GM19467 (cell line): ENCODE data around the gene SLC35G6.
"Not testable (repeated sequence)": the region's sequence is repeated elsewhere in the genome, so short reads cannot be mapped to it uniquely, and the experiment has no call there.

Experiments
- ATAC-seq: cut with Tn5 transposase; IDR thresholded peaks from one replicate; pipeline ENCODE4 v1.9.1; 2021; ENCODE audit warnings: mild to moderate bottlenecking, moderate library complexity; ENCODE audit not compliant: unreplicated experiment

Gene SLC35G6

GRCh38 chr17:7477392-7478275 lies 3.6 kb upstream of the SLC35G6 start:
- ATAC-seq, result no peak

GRCh38 chr17:7478276-7479212 lies 2.7 kb upstream of the SLC35G6 start:
- no peak for ATAC-seq

- ATAC-seq, result no peak
Observed at GRCh38 chr17:7479213-7480088, 1.8 kb upstream of the SLC35G6 start, which contains the start of gene ZBTB4. ZBTB4 (minus strand) TSS chr17:7479631; CDS start chr17:7466801, 12,830 bp downstream.

DNA sequence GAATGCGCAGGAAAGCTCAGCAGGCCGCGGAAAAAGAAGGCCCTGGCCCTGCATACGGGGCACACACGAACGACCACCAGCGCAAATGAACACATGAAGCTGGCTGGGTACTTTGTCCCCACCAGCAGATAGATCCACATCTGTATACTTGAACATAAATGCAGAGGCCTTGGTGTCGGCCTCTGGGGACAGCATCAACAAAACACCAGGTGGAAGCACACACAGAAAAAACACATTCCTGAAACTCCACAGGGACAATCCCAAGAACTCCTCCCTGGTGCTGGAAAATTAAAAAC lies 1.2 kb upstream of the SLC35G6 start:
- no peak for ATAC-seq

DNA sequence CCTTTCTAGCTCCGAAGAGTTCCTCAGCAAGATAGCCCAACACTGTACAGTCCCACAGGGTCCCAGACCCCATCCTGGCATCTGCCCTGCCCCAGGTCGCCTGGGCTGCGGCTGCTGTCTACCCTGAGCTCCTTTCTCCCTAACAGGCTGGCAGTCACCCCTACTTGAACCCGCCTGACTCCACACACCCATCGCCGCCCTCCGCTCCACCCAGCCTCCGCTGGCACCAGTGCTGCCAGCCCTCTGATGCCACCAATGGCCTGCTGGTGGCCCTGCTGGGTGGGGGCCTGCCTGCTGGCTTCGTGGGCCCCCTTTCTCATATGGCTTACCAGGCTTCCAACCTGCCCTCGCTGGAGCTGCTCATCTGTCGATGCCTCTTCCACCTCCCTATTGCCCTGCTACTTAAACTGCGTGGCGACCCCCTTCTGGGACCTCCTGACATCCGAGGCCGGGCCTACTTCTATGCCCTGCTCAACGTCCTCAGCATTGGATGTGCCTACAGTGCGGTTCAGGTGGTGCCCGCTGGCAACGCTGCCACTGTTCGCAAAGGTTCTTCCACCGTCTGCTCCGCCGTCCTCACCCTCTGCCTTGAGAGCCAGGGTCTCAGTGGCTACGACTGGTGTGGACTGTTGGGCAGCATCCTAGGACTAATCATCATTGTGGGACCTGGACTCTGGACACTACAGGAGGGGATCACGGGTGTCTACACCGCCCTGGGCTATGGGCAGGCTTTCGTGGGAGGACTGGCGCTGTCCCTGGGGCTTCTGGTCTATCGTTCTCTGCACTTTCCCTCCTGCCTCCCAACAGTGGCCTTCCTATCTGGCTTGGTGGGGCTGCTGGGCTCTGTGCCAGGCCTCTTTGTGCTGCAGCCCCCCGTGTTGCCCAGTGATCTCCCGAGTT lies 846 bp downstream of the SLC35G6 start:
- not testable (repeated sequence) for ATAC-seq

DNA sequence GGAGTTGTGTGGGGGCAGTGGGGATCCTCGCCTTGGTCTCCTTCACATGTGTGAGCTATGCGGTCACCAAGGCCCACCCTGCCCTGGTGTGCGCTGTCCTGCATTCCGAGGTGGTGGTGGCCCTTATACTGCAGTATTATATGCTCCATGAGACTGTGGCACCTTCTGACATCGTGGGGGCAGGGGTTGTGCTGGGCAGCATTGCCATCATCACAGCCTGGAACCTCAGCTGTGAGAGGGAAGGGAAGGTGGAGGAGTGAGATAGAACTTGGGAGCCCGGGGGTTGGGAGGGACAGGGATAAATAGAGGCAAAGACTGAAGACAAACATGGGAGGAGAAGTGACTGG lies 1.5 kb downstream of the SLC35G6 start:
- ATAC-seq, result not testable (repeated sequence)

- peak; percentile 16 for ATAC-seq
Observed at GRCh38 chr17:7483255-7484066, 2.2 kb downstream of the SLC35G6 start.

DNA sequence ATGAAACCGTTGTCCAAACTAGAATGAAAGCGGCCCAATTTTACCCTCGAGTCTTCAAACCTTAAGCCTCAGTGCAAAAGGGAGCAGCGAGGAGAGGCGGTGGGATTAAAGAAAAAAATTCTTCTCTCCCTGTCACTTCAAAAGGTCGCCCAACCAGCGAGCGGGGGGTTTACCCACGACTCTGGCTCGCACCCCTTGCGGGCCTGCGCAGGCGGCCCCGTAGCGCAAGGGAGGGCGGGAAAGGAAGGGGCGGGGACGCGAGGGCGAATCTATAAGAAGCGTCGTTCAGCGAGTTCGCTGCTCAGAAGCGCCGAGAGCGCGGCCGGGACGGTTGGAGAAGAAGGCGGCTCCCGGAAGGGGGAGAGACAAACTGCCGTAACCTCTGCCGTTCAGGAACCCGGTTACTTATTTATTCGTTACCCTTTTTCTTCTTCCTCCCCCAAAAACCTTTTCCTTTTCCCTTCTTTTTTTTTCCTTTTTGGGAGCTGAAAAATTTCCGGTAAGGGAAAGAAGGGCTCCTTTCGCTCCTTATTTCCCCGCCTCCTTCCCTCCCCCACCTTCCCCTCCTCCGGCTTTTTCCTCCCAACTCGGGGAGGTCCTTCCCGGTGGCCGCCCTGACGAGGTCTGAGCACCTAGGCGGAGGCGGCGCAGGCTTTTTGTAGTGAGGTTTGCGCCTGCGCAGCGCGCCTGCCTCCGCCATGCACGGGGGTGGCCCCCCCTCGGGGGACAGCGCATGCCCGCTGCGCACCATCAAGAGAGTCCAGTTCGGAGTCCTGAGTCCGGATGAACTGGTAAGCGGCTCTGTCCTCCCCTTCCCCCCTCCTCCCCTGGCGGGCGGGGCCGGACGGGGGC lies 3.0 kb downstream of the SLC35G6 start, which contains the start of gene POLR2A:
POLR2A (plus strand) TSS at position 300 of the 852 bp plus-strand sequence.
- peak; percentile 55 for ATAC-seq

DNA sequence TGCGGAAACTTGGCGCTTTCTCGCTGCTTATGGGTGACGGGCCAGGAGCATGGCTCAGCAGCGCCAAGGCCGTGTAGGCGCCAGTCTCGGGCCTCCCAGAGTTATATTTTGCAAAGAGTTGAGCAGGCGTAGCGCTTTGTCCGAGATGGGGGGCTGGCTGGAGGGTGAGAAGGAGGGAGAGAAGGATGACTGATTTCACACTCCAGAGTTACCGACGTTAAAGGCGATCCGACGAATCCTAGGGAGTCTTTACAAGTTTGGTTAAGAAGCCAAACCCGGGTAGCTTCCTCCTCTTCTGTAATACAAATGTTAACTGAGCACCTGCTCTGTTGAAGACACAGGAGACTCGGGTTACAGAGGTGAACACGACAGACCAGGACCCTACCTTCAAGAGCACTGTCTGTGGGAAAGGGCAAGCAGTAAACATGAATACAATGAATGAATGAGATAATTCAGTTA lies 3.7 kb downstream of the SLC35G6 start:
- peak; percentile 0 for ATAC-seq

DNA sequence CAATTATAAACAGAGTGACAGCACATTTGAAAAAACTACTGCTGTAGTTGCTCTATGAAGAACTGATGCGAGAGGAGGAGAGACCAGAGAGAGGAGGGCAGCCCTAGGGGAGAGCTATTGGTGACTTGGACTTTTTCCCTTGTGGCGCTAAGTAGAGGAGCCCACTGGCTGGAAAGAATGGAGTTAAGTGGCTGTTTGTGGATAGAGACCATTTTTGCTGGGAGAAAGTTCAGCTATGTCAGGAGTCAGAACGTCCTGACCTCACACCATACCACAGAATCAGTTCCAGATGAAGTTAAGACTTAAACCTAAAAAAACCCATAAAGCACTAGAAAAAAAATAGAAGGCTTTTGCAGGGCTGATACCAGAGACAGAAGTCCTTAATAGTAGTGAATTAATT lies 4.9 kb downstream of the SLC35G6 start:
- ATAC-seq, result no peak

DNA sequence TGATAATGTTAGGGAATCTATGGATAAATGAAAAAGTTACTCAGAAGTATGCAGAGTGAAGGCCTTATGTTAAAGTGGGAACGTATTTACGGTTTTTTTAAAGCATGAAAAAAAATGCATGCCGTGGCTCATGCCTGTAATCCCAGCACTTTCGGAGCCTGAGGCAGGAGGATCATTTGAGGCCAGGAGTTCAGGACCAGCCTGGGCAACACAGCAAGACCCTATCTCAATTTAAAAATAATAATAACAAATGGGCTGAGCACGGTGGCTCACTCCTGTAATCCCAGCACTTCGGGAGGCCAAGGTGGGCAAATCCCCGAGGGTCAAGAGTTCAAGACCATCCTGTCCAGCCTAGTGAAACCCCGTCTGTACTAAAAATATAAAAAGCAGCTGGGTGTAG lies 8.9 kb downstream of the SLC35G6 start:
- ATAC-seq, result no peak

- no peak for ATAC-seq
Observed at GRCh38 chr17:7491583-7491982, 10.3 kb downstream of the SLC35G6 start.

GRCh38 chr17:7493941-7494340 lies 12.7 kb downstream of the SLC35G6 start:
- no peak for ATAC-seq

GRCh38 chr17:7495906-7496434 lies 14.7 kb downstream of the SLC35G6 start:
- ATAC-seq, result no peak

- no peak for ATAC-seq
Observed at GRCh38 chr17:7496470-7497183, 15.4 kb downstream of the SLC35G6 start.

- no peak for ATAC-seq
Observed at GRCh38 chr17:7497228-7497627, 16.0 kb downstream of the SLC35G6 start.

DNA sequence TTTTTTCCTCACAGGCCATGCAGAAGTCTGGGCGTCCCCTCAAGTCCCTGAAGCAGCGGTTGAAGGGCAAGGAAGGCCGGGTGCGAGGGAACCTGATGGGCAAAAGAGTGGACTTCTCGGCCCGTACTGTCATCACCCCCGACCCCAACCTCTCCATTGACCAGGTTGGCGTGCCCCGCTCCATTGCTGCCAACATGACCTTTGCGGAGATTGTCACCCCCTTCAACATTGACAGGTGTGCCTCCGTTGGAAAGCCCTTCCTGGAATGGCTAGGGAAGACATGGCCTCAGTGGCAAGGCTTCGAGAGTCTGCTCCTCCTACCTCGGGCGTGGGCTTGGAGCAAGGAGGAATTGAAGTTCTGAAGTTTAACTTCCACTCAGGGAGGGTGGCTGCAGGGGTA lies 16.4 kb downstream of the SLC35G6 start:
- ATAC-seq, result no peak
